Cardiac muscle cell (in vitro differentiated cells and primary cell): ENCODE results near the gene RALB. TPM values are rescaled to one million over a fixed set of nuclear protein-coding genes. Genes with fewer than 3 reads are reported as not detected.

Experiments
- DNase-seq, 2 donors: peaks; one replicate each; pipeline versions ENCODE4 v3.0.0 to v3.0.0-alpha.2; 2010 to 2017; ENCODE audit warnings: low read depth in 1 of 2, low spot score in 1 of 2
- H3K27ac ChIP-seq: fragments of 200-600 bp; sonication (generic); 2 replicates; pipeline ENCODE4 v1.5.1; 2016
- H3K27me3 ChIP-seq: fragments of 200-600 bp; sonication (generic); 2 replicates; pipeline ENCODE4 v1.6.0; 2016; ENCODE audit warnings: control low read depth
- H3K36me3 ChIP-seq: fragments of 200-600 bp; sonication (generic); 2 replicates; pipeline ENCODE4 v1.5.1; 2016; ENCODE audit warnings: control low read depth
- H3K4me1 ChIP-seq: fragments of 200-600 bp; sonication (generic); 2 replicates; pipeline ENCODE4 v1.8.1; 2017; ENCODE audit warnings: low read depth, mild to moderate bottlenecking, mixed run types
- H3K4me3 ChIP-seq: fragments of 200-600 bp; sonication (generic); 2 replicates; pipeline ENCODE4 v1.5.1; 2016; ENCODE audit warnings: mild to moderate bottlenecking
- H3K9me3 ChIP-seq: fragments of 200-600 bp; sonication (generic); 2 replicates; pipeline ENCODE4 v1.5.1; 2017; ENCODE audit warnings: low read depth, mild to moderate bottlenecking, control low read depth
- CTCF ChIP-seq: IDR thresholded peaks from 2 replicates; pipeline ENCODE4 v1.5.1; 2012; ENCODE audit warnings: low read depth, mild to moderate bottlenecking, low read length
- polyA plus RNA-seq: library from polyadenylated mRNA; unstranded; fragments of >200 nt; fragmentation: Nextera tagmentation; extraction: Ambion mirVana; gene quantifications from 2 replicates; pipeline ENCODE4 v1.2.1, GENCODE V29; 2016
- total RNA-seq: library from RNA; depleted of rRNA; stranded (reverse); fragments of >200 nt; gene quantifications from 2 replicates; pipeline ENCODE4 v1.2.3, GENCODE V29; 2016

Gene RALB
- total RNA-seq, result 26.5 and 31.4 TPM in 2 replicates
- 39.0 and 50.8 TPM in 2 replicates for polyA plus RNA-seq

- peak; percentile 99 for DNase-seq
- Histone ChIP-seq H3K27me3 (peaks cover 27% of the 10 kb centered on the region), H3K4me1 (no peaks in the 10 kb centered on the region), H3K4me3 (peak within 1 kb of the TSS; percentile 65), H3K36me3 (no peaks in the 10 kb centered on the region), H3K27ac (peak within 1 kb of the TSS; percentile 31), H3K9me3 (no peaks in the 10 kb centered on the region)
- no peak for TF ChIP-seq CTCF
These were observed at the start of gene RALB for GRCh38 chr2:120252225-120253020. Gene RALB (plus strand): TSS chr2:120252852. CDS start chr2:120278665, 25,813 bp downstream.

DNA sequence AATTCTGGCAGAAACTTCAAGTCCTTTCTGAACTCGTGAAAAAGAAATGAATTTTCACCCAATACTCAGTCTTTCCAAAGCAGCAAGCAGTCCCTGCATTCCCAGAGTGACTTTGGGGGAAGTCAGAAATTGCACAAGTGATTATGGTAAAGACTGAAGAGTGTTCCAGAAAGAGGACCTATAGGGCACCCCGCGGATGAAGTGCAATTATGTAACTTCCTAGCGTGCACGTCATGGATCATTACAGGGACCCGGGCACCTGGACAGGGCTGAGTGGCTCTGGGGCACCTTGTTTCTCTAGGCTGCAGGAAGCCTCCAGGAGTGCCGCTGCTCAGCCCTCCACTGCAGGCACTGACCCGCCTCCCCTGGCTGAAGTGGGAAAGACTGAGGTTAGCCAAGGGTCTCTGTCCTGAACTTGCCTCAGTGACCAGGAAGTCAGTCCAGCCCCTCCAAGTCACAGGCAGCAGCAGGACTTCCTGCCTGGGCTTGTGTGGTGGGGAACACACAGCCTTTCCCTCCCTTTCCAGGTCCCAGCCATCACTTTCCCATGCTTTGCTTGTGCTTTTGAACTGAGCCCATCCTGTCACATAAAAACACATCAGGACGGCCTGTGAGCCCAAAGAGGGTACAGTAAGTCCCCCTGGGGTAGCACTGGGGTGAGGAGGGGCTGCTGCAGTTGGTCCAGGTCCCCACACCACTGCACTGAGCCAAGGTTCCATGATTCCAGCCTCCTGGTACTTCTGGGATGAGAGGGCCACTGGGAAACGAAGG is 49.2 kb upstream of the RALB start:
- no peaks in the 10 kb centered on the region for H3K27me3 ChIP-seq
- TF ChIP-seq CTCF, result no peak
- H3K4me3 ChIP-seq, result no peak overlapping the region
- H3K36me3 ChIP-seq, result no peaks in the 10 kb centered on the region
- DNase-seq, result peak in 1 of 2 donors; percentile 26
- no peaks in the 10 kb centered on the region for H3K4me1 ChIP-seq
- H3K9me3 ChIP-seq, result no peaks in the 10 kb centered on the region
- no peak overlapping the region for H3K27ac ChIP-seq

DNA sequence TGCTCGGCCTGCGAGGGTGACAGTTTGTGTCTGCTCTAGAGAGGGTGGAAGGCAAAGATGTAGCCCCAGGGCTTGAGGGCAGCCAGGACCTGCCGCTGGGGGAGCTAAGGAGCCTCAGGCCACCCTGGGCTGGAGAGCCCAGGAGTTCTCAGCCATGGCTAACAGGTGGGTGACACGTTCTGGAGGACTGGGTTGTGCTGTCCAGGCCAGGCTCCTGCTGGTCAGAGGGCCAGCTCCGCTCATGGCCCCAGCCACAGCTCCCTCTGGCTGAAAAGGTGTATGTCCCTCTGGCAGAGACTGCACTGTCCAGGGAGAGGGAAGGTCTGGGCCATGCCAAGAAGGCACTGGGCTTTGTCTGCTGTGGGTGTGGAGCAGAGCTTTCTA is 48.6 kb upstream of the RALB start:
- H3K4me1 ChIP-seq, result no peaks in the 10 kb centered on the region
- no peak overlapping the region for H3K4me3 ChIP-seq
- no peaks in the 10 kb centered on the region for H3K27me3 ChIP-seq
- no peak overlapping the region for H3K27ac ChIP-seq
- no peaks in the 10 kb centered on the region for H3K36me3 ChIP-seq
- DNase-seq, result no peak
- peak; percentile 20 for TF ChIP-seq CTCF
- H3K9me3 ChIP-seq, result no peaks in the 10 kb centered on the region

- Histone ChIP-seq H3K27me3 (no peaks in the 10 kb centered on the region), H3K4me1 (no peaks in the 10 kb centered on the region), H3K4me3 (no peak overlapping the region), H3K36me3 (no peaks in the 10 kb centered on the region), H3K27ac (no peak overlapping the region), H3K9me3 (no peaks in the 10 kb centered on the region)
- no peak for DNase-seq
- TF ChIP-seq CTCF, result no peak
These were observed 48.2 kb upstream of the RALB start for GRCh38 chr2:120204417-120204816.

GRCh38 chr2:120204945-120205670 is 47.5 kb upstream of the RALB start:
- no peak for TF ChIP-seq CTCF
- Histone ChIP-seq H3K9me3 (no peaks in the 10 kb centered on the region), H3K36me3 (no peaks in the 10 kb centered on the region), H3K27ac (no peak overlapping the region), H3K27me3 (no peaks in the 10 kb centered on the region), H3K4me1 (no peaks in the 10 kb centered on the region), H3K4me3 (no peak overlapping the region)
- no peak for DNase-seq
